SK-N-SH treated with all-trans-retinoic acid at 6 μM for 48 hours (cell line): ENCODE data around the gene MS4A14.

Source experiments
- ATAC-seq: fragments of 200-7000 bp; cut with Tn5 transposase; 3 replicates; pipeline ENCODE4 v1.9.1; 2020; ENCODE audit warnings: mild to moderate bottlenecking, moderate library complexity
- ARNTL ChIP-seq: fragments of 450-650 bp; formaldehyde crosslinking; IDR thresholded peaks from 2 replicates; pipeline ENCODE4 v1.5.0; 2020; ENCODE audit warnings: low read depth, mild to moderate bottlenecking, moderate library complexity, borderline replicate concordance
- BACH2 ChIP-seq: fragments of 250-450 bp; sonication (Bioruptor Pico); IDR thresholded peaks from 2 replicates; pipeline ENCODE4 v1.9.0; 2021; ENCODE audit warnings: mild to moderate bottlenecking, borderline replicate concordance
- CREB5 ChIP-seq: fragments of 250-450 bp; sonication (Bioruptor Pico); IDR thresholded peaks from 2 replicates; pipeline ENCODE4 v1.5.1; 2020; ENCODE audit warnings: low read depth, mild to moderate bottlenecking, moderate library complexity
- CSDC2 ChIP-seq: fragments of 250-450 bp; sonication (Bioruptor Pico); IDR thresholded peaks from 2 replicates; pipeline ENCODE4 v1.5.0; 2020; ENCODE audit warnings: mild to moderate bottlenecking, moderate library complexity
- CSRNP3 ChIP-seq: fragments of 250-450 bp; sonication (Bioruptor Pico); IDR thresholded peaks from 2 replicates; pipeline ENCODE4 v1.5.1; 2021; ENCODE audit warnings: mild to moderate bottlenecking, moderate library complexity
- ESRRG ChIP-seq: fragments of 250-450 bp; sonication (Bioruptor Pico); IDR thresholded peaks from 2 replicates; pipeline ENCODE4 v1.6.1; 2021; ENCODE audit warnings: mild to moderate bottlenecking
- GLIS3 ChIP-seq: fragments of 250-450 bp; sonication (Bioruptor Pico); IDR thresholded peaks from 2 replicates; pipeline ENCODE4 v1.5.0; 2020; ENCODE audit warnings: mild to moderate bottlenecking, moderate library complexity
- ISL1 ChIP-seq: fragments of 250-450 bp; sonication (Bioruptor Pico); IDR thresholded peaks from 2 replicates; pipeline ENCODE4 v2.1.2; 2022; ENCODE audit warnings: mild to moderate bottlenecking, moderate library complexity
- OSR1 ChIP-seq: fragments of 250-450 bp; sonication (Bioruptor Pico); IDR thresholded peaks from 2 replicates; pipeline ENCODE4 v1.8.0; 2022; ENCODE audit warnings: moderate library complexity, mild to moderate bottlenecking, inconsistent platforms
- PATZ1 ChIP-seq: fragments of 250-450 bp; sonication (Bioruptor Pico); IDR thresholded peaks from 2 replicates; pipeline ENCODE4 v1.8.0; 2020; ENCODE audit warnings: mild to moderate bottlenecking, moderate library complexity, borderline replicate concordance
- POU6F1 ChIP-seq: fragments of 250-450 bp; sonication (Bioruptor Pico); IDR thresholded peaks from 2 replicates; pipeline ENCODE4 v1.8.0; 2021; ENCODE audit warnings: low read depth, mild to moderate bottlenecking, moderate library complexity, borderline replicate concordance
- PPARA ChIP-seq: fragments of 250-450 bp; sonication (Bioruptor Pico); IDR thresholded peaks from 2 replicates; pipeline ENCODE4 v1.5.0; 2020; ENCODE audit warnings: mild to moderate bottlenecking, borderline replicate concordance
- RARB ChIP-seq: fragments of 250-450 bp; sonication (Bioruptor Pico); IDR thresholded peaks from 2 replicates; pipeline ENCODE4 v1.8.0; 2021; ENCODE audit warnings: mild to moderate bottlenecking, moderate library complexity
- SNAI2 ChIP-seq: fragments of 250-450 bp; sonication (Bioruptor Pico); IDR thresholded peaks from 2 replicates; pipeline ENCODE4 v1.5.0; 2020; ENCODE audit warnings: mild to moderate bottlenecking, moderate library complexity
- TCF4 ChIP-seq: fragments of 250-450 bp; sonication (Bioruptor Pico); IDR thresholded peaks from 2 replicates; pipeline ENCODE4 v1.8.0; 2021; ENCODE audit warnings: mild to moderate bottlenecking, moderate library complexity, borderline replicate concordance
- TOX ChIP-seq: fragments of 250-450 bp; sonication (Bioruptor Pico); IDR thresholded peaks from 2 replicates; pipeline ENCODE4 v1.8.0; 2021; ENCODE audit warnings: mild to moderate bottlenecking, moderate library complexity, borderline replicate concordance
- TSHZ2 ChIP-seq: fragments of 250-450 bp; sonication (Bioruptor Pico); IDR thresholded peaks from 2 replicates; pipeline ENCODE4 v1.5.0; 2020; ENCODE audit warnings: mild to moderate bottlenecking, moderate library complexity
- ZC3H10 ChIP-seq: fragments of 250-450 bp; sonication (Bioruptor Pico); IDR thresholded peaks from 2 replicates; pipeline ENCODE4 v1.5.1; 2021; ENCODE audit warnings: mild to moderate bottlenecking, moderate library complexity
- ZFP3 ChIP-seq: fragments of 250-450 bp; sonication (Bioruptor Pico); IDR thresholded peaks from 2 replicates; pipeline ENCODE4 v1.5.0; 2020; ENCODE audit warnings: mild to moderate bottlenecking, moderate library complexity
- ZFP30 ChIP-seq: fragments of 450-650 bp; formaldehyde crosslinking; IDR thresholded peaks from 2 replicates; pipeline ENCODE4 v1.5.0; 2022; ENCODE audit warnings: mild to moderate bottlenecking, moderate library complexity
- ZNF565 ChIP-seq: fragments of 450-650 bp; formaldehyde crosslinking; conservative IDR thresholded peaks from 2 replicates; pipeline ENCODE4 v1.5.0; 2020; ENCODE audit warnings: low read depth, mild to moderate bottlenecking, moderate library complexity
- ZNF70 ChIP-seq: fragments of 450-650 bp; formaldehyde crosslinking; IDR thresholded peaks from 2 replicates; pipeline ENCODE4 v1.5.0; 2020; ENCODE audit warnings: mild to moderate bottlenecking, moderate library complexity

The MS4A14 gene

GRCh38 chr11:60428517-60428916 is 32.3 kb downstream of the MS4A14 start (continued):
- no peak for TF ChIP-seq CSRNP3 (CRISPR knock-in tag)

- TF ChIP-seq PATZ1 (CRISPR knock-in tag) (no peak), ZNF70 (CRISPR knock-in tag) (no peak), RARB (CRISPR knock-in tag) (no peak), ZC3H10 (CRISPR knock-in tag) (no peak), CSRNP3 (CRISPR knock-in tag) (no peak), GLIS3 (no peak), TOX (CRISPR knock-in tag) (no peak), POU6F1 (CRISPR knock-in tag) (no peak), ESRRG (CRISPR knock-in tag) (no peak), PPARA (CRISPR knock-in tag) (no peak), OSR1 (CRISPR knock-in tag) (no peak), ZFP3 (no peak), ZFP30 (CRISPR knock-in tag) (no peak), SNAI2 (CRISPR knock-in tag) (no peak), TSHZ2 (CRISPR knock-in tag) (no peak), BACH2 (no peak)
- no peak for ATAC-seq
Observed at GRCh38 chr11:60429272-60429671, 33.0 kb downstream of the MS4A14 start, which contains the start of gene MS4A5. Gene MS4A5, plus strand, starts transcription at chr11:60429572. Its CDS starts 103 bp downstream, at chr11:60429675.

GRCh38 chr11:60431251-60431650 is 35.0 kb downstream of the MS4A14 start:
- no peak for TF ChIP-seq OSR1 (CRISPR knock-in tag)
- no peak for TF ChIP-seq CSDC2 (CRISPR knock-in tag)
- no peak for TF ChIP-seq TCF4
- TF ChIP-seq PPARA (CRISPR knock-in tag) = no peak
- TF ChIP-seq ISL1 (CRISPR knock-in tag) = no peak
- no peak for TF ChIP-seq ZNF565 (CRISPR knock-in tag)
- no peak for TF ChIP-seq SNAI2 (CRISPR knock-in tag)
- TF ChIP-seq BACH2 = no peak
- TF ChIP-seq TSHZ2 (CRISPR knock-in tag) = no peak
- no peak for TF ChIP-seq ZFP30 (CRISPR knock-in tag)
- TF ChIP-seq POU6F1 (CRISPR knock-in tag) = no peak
- TF ChIP-seq RARB (CRISPR knock-in tag) = no peak
- no peak for TF ChIP-seq CREB5 (CRISPR knock-in tag)
- no peak for TF ChIP-seq ARNTL

More at GRCh38 chr11:60431251-60431650, 35.0 kb downstream of the MS4A14 start:
- no peak for ATAC-seq
